ENCODE measurements around the gene HOTAIR.

Gene HOTAIR

DNA sequence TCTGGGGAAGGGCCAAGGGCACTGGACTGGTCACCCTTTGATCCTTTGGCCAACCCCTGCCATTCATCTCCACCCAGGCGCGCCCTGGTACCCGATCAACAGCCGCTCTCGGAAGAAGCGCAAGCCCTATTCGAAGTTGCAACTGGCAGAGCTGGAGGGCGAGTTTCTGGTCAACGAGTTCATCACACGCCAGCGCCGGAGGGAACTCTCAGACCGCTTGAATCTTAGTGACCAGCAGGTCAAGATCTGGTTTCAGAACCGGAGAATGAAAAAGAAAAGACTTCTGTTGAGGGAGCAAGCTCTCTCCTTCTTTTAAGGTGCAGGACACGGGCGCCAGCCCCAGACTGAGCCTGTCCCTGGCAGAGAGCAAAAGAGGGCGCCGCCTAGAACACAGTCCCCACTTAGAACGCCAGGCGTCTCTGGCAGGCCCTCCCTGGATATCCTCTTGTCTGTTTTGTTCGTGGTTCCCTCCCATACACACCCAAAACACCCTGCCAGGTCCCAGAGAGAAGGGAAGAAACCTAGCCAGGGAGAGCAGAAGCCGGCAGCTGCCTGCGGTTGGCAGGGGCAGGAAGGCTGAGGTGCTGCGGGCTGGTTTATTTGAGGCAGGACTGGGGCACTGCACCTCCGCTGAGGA is 18.4 kb downstream of the HOTAIR start:
- no peak for DNase-seq (ENCODE audit: low read depth)
- H3K4me3 ChIP-seq (ENCODE audit: control insufficient read depth, low read depth, low read length) = no peak overlapping the region
- TF ChIP-seq, protein P1, sequence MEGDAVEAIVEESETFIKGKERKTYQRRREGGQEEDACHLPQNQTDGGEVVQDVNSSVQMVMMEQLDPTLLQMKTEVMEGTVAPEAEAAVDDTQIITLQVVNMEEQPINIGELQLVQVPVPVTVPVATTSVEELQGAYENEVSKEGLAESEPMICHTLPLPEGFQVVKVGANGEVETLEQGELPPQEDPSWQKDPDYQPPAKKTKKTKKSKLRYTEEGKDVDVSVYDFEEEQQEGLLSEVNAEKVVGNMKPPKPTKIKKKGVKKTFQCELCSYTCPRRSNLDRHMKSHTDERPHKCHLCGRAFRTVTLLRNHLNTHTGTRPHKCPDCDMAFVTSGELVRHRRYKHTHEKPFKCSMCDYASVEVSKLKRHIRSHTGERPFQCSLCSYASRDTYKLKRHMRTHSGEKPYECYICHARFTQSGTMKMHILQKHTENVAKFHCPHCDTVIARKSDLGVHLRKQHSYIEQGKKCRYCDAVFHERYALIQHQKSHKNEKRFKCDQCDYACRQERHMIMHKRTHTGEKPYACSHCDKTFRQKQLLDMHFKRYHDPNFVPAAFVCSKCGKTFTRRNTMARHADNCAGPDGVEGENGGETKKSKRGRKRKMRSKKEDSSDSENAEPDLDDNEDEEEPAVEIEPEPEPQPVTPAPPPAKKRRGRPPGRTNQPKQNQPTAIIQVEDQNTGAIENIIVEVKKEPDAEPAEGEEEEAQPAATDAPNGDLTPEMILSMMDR (IDR thresholded peaks at IDR 0.05; ENCODE audit: control insufficient read depth, insufficient read depth, low read depth, low read length, missing control alignments) = no peak

DNA sequence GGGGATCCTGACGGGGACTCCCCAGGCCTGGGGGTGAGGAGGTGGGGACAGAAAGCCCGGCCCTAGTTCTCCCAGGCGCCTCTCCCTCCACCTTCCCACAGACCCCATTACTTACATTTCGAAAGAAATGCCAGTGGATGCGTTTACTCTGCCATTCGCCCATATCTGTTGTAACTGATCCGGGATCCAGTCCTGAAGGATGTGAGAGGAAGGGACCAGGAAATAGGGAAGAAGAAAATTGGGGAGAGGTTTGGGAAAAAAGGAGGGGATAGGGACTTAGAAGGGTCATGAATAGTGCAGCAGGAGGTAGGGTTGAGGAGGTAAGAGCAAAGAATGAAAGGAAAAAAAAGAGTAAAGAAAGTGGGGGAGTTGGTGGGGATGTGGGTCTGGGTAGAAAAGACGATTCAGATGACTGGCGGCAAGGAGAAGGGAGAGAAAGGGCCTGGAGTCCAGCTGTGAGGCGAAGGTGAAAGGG is 18.9 kb downstream of the HOTAIR start:
- TF ChIP-seq, protein P1 (IDR thresholded peaks at IDR 0.05; ENCODE audit: control insufficient read depth, insufficient read depth, low read depth, low read length, missing control alignments) = no peak
- H3K4me3 ChIP-seq (ENCODE audit: control insufficient read depth, low read depth, low read length) = no peak overlapping the region
- no peak for DNase-seq (ENCODE audit: low read depth)

DNA sequence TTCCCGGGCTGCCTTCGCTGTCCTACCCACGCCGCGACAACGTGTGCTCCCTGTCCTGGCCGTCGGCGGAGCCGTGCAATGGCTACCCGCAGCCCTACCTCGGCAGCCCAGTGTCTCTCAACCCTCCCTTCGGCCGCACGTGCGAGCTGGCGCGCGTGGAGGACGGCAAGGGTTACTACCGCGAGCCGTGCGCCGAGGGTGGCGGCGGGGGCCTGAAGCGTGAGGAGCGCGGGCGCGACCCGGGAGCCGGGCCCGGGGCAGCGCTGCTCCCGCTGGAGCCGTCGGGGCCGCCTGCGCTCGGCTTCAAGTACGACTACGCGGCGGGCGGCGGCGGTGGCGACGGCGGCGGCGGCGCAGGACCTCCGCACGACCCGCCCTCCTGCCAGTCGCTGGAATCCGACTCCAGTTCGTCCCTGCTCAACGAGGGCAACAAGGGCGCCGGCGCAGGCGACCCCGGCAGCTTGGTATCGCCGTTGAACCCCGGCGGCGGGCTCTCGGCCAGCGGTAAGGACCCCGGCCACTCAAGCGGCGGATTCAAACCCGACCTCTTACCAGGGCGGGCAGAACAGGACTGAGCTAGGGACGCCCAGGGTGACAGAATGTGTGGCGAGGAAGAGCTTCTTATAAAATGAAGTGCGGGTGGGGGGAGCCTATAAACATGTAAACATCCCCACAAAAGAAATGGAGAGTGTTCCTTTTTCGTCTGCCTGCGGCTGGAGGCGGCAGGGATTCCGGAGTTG is 19.5 kb downstream of the HOTAIR start:
- H3K4me3 ChIP-seq (ENCODE audit: control insufficient read depth, low read depth, low read length) = no peak overlapping the region
- no peak for DNase-seq (ENCODE audit: low read depth)
- TF ChIP-seq, protein P1 (IDR thresholded peaks at IDR 0.05; ENCODE audit: control insufficient read depth, insufficient read depth, low read depth, low read length, missing control alignments) = no peak

DNA sequence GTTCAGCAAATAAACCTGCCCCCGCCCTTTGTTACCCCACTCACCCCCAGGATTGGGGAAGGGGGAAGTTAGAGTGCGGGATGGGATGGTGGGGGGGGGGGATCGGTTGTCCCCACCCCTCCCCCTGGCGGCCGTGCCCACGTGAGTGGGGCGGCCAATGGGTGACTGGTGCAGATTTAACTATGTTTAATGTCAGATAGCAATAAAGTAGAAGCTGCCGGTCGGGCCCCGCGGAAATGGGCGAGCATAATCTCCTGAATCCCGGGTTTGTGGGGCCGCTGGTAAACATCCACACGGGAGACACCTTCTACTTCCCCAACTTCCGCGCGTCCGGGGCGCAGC is 20.1 kb downstream of the HOTAIR start, which contains the start of gene HOXC12:
HOXC12 (plus strand) TSS at position 210 of the 342 bp plus-strand sequence; CDS start at position 237, 27 bp downstream.
- H3K4me3 ChIP-seq (ENCODE audit: control insufficient read depth, low read depth, low read length) = no peak within 1 kb of the TSS
- DNase-seq (ENCODE audit: low read depth) = no peak
- TF ChIP-seq, protein P1 (IDR thresholded peaks at IDR 0.05; ENCODE audit: control insufficient read depth, insufficient read depth, low read depth, low read length, missing control alignments) = no peak

DNA sequence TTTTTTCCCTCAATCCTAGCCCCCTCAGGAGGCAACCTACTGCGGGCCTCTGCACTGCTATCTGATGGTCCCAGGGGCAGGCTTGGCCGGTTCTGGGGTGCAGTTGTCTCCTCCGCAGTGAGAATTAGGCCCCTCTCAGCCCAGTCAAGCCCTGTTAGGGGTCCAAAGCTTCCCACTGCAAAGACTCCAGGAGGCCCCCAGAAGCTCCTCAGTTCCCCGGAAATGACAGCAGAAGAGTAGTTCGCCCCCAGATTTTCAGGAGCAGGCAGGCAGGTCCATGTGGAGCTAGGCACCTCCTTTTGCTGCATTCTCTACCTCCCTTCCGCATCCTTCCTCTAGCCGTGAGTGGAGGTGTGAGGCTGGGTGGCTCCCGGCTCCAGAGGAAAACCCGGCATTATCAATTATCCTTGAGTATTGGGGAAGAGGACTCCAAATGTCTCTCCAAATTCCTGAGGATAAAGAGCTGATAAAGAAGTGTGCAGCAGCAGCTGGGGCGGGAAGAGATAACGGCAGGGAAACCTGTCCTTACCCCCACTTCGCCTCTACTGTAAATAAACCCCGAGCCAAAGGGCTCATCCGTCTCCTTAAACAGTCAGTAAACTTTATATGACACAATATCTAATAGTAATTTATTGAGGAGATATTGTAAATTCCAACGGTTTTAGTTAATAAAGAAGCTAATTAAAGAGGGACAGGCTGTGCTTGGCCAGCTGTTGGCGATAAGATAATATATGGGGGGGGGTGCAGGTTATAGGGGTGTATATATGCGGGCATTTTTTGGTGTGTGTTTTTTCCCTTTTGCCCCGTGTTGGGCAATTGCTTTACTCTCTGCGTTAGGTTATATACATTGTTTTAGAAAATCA is 20.7 kb downstream of the HOTAIR start:
- DNase-seq (ENCODE audit: low read depth) = no peak
- H3K4me3 ChIP-seq (ENCODE audit: control insufficient read depth, low read depth, low read length) = no peak overlapping the region
- TF ChIP-seq, protein P1 (IDR thresholded peaks at IDR 0.05; ENCODE audit: control insufficient read depth, insufficient read depth, low read depth, low read length, missing control alignments) = no peak

All from AG09309 (cell line).